GM19467 (cell line): ENCODE results near the gene SORBS1.

Experiments used
- ATAC-seq: cut with Tn5 transposase; IDR thresholded peaks from one replicate; pipeline ENCODE4 v1.9.1; 2021; ENCODE audit warnings: mild to moderate bottlenecking, moderate library complexity; ENCODE audit not compliant: unreplicated experiment

SORBS1 gene

DNA sequence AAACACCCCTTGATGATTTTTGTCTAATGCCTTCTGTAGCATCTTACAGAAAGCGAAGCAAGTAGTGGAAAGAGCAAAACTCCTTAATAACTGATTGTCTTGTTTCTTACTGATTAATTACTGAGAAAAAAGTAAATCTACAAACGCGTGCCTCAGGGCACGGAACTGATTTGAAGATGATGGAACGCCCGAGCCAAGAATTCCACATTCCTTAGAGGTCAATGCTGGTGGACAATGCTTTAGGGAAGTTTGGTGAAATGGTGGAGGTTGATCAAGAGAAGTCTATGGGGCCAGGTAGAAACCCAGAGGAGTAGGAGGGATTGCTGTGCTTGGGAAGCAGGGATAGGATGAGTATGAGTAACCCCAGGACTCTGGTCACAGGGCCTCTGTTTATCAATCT, 5.0 kb upstream of the SORBS1 start:
- no peak for ATAC-seq

DNA sequence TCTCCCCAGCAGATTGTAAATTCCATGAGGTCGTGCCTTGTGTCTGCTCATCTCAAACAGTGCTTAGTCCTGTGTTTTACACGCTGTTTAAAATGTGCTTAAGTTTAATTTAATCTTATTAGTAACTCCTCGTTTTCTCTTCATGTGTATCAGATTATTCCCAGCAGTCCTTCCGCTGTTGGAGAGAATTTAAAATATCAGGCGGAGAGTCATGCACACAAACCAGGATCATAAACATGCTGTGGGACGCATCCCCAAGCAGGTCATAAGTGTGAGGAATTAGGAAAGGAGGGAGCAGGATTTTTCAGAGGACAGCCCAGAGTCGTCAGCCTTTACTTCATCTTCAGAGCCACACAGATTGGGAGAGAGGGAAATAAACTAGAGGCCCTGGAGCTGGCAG, 4.2 kb upstream of the SORBS1 start:
- no peak for ATAC-seq

DNA sequence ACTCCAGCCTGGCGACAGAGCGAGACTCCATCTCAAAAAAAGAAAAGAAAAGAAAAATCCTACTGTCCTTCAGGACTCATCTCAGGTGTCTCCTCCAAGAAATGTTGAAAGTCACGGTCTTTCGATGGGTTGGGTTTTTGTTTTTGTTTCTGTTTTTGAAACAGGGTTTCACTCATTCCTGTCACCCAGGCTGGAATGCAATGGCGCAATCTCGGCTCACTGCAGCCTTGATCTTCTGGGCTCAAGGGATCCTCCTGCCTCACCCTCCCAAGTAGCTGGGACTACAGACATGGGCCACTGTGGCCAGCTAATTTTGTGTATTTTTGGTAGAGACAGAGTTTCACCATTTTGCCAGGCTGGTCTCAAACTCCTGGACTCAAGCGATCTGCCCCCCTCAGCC, 3.1 kb upstream of the SORBS1 start:
- ATAC-seq: no peak

DNA sequence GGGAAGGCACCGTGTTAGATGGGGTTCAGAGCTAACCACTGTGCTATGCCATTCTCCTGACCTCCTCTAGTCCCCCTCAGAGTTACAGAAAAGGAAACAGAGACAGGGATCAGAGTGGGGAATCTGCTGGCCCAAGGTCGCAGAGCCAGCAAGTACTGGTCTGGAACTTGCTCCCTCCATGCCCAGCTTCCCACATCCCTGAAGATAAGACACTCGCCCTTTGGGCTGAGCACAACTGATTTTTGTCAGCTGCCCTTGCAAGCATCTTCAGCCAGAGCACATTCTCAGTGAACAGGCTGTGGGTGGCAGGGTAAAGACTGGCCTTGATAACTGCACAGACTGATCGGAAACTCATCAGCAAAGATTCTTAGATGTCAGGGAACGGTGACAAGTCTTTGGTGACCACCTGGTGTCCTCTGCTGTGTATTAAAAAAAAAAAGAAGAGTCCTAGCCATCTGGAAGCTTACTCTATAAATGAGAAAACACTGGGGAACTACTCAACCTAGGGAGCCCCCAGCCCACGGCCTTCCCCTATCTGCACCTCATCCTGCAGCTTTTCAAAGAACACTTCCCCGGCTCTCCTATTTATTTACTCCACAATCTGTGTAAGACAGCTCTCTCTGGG, 1.3 kb upstream of the SORBS1 start:
- no peak for ATAC-seq

DNA sequence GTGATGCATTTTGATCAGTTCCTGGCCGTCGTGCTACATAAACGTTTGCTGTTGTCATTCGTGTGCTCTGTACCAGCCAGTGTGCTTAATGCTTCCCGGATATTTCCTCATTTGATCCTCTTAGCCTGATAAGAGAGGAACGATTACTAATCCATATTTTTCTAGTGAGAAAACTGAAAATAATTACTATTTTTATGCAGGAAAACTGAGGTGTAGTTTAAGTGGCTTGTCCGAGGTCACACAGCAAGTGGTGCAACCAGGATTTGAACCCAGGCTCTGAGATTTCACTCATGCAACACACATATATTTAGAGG, 650 bp upstream of the SORBS1 start:
- ATAC-seq: no peak

DNA sequence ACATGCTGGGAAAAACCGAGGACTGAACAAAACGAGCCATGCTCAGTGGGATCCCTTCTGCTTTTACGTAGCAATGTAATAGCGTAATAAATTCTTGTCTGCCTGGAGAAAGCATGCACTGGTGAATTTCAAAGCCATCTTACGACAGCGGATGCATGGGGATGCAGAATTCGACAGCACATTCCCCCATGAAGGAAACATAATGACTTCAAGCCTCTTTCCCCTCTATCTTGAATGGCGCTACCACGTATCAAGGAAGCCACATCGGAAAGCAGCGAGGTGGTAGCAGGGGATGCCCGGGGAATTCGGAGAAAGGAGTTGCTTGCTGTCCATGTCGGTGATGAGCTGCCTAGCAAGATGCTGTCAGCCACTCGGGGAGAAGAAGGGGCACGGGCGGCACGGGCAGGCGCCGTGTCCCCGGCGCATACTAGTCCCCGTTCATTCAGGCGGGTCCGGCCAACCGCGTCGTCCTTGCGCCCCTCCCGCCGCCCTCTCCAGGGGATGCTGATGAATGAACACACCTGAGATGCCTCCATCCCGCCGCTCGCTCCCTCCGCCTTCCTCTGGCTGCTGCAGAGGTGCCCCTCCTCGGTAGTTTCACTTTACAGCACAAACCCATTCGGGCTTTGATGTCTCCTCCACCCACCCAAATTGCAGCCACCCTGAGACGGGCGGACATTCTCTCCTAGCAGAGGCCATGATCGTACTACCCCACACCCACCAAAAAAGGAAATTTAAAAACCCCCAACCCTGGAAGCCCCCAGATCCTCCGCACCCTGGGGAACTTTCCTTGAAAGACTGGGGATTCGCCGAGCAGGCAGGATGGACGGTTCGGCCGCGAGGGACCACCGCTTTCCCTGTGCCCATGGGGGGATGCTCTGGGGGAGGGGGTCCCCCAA, 644 bp downstream of the SORBS1 start:
- ATAC-seq: no peak

DNA sequence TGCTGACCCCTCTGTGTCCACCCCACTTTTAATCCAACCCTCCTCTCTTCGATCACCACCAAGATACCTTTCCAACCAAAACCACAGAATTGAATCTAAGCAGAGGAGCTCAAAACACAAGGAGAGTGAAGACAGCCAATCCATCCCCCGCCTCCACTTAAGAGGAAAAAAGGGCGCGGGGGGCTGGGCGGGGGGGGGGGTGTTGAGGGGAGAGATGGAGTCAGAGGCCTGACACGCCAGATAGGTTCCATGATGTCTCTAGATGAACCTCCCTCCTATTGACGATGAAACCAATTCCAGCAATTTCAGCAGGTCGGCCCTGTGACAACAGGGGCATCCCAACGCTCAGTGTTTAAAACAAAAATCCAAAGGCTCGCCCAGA, 1.3 kb downstream of the SORBS1 start:
- no peak for ATAC-seq

DNA sequence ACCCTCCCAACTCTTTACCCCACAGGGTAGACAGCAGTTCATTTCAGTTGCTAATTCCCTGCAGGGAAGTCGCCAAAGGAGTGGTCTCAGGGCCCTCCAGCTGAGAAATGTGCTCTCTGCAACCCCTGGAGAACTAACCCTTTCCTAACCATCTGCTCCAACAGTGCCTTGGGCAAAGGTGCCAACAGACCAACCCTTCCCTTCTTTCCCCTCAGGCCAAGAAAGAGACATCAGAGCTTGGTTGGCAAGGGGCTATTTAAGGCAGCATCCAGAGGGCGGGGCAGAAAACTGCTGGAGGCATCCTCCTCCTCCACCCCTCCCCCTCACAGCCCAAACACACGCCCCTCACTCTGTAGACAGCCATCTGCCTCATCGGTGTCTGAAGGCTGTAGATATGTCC, 1.7 kb downstream of the SORBS1 start:
- ATAC-seq: no peak

DNA sequence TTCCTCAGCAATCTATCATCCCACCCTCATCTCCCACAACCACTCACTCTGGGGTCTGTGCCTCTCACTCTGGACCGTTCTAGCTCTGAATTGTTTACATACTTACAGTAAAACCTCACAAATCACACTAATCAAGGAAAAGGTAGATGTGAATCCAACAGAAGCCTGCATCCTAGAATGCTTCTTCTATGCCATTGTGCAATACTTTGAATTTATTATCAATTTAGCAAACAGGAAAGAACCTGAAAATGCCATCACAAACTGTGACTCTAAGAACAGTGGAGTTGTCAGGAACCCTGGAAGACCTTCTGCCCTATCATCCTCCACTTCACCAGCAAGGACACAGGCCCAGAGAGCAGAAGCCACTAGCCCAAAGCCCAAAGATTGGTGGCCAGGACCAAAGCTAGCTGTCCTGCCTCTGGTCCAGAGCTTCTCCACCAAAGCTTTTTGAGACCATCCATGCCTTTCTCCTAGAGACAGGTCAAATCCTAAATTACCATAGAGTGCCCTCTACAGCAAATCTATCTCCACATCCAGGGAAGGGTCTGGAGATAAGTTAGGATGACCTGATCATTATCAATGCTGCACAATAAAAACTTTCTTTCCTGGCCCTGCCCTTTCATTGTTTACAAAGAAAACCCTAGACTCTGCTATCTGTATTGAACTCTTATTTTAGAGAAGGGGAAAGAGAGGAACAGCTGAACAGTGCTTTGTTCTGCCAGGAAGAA, 2.4 kb downstream of the SORBS1 start:
- ATAC-seq: no peak

DNA sequence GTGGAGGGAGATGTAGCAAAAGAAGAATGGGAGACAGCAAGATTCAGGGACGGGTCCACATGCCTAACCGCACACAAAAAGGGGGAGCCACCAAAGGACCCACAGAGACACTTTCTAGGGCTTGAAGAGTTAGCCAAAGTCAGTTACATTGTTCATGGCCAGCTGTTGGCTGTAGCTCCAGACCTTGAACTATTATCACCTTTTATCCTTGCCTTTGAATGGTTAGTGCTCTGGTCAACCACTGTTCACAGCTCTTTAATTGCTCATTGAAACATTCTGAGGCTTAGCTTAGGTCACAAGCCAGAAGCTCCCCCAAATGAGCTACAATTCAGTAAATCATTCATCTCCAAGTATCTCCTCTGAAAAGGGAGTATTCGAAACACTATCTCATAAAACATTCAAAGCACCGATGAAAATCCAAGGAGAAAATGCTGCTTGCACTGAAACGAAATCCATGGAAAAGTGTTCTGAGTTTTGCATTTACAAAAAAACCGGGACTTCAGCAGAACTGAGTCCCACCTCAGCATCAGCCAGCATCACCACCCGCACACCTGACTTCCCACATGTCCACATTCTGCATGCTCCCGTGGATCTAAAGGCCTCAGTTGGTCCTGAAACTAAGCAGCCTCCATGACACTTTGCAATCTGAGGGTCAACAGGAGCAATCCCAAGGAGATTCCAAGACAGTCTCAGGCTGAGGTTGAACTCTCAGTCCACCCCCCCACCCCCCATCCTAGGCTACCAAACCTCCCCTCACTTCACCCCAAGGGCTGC, 4.0 kb downstream of the SORBS1 start:
- no peak for ATAC-seq

DNA sequence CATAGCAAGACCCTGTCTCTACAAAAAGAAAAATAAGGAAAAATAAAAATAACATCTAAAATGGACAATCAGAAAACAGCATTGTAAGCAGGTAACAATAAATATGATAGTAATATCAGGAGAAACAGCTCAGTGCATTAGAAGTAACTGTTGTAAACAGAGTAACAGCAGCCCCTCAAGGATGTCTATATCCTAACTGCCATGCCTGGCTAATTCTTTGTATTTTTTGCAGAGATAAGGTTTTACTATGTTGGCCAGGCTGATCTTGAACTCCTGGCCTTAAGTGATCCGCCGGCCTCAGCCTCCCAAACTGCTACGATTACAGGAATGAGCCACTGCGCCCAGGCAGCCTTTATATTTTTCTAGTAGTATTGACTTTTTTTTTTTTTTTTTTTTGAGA, 7.5 kb downstream of the SORBS1 start:
- ATAC-seq: no peak

DNA sequence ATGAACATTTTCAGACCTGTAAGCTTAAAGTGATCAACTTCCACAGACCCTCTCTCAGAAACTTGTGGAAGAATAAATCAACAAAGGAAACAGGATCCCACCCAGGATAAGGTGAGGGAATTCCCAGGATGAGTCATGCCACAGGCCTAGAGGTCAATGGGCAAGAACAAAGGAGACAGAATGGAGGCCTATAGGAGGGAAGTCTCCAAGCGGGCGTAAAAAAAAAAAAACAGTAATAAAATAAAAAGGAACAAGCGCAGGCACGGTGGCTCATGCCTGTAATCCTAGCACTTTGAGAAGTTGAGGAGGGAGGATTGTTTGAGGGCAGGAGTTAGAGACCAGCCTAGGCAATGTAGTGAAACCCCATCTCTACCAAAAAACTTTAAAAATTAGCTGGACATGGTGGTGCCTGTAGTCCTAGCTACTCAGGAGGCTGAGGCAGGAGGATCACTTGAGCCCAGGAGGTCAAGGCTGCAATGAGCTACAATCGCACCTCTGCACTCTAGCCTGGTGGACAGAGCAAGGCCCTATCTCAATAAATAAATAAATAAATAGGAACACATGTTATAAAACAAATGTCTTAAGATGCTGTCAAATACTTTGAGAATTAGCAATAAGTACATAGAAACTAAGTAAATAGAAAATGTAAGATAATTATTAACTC, 8.4 kb downstream of the SORBS1 start:
- ATAC-seq: no peak

DNA sequence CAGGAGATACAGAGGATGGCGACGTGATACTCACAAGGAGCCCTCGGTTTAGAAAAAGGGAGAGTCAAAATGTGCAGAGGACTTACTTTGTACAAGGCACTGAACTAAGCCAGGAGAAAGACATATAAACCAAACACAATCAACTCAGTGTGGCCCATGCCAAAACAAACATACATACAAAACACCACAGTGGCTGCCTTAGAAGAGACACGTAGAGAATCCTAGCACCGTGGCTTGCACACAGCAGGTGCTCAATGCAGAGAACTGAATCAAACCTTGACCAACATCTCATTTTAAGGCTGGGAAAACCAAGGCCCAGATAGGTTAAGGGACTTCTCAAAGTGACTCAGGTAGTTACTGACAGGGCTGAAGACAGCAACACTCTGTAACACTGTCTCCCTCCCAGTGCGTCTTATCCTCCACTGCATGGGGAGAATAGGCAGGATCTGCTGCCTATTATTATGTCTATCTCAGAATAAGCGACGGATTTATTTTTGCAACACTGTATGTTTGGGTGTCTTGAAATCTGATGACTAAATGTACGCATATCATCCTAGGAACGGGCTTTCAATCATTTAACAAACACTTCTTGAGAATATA, 11.0 kb downstream of the SORBS1 start:
- no peak for ATAC-seq

DNA sequence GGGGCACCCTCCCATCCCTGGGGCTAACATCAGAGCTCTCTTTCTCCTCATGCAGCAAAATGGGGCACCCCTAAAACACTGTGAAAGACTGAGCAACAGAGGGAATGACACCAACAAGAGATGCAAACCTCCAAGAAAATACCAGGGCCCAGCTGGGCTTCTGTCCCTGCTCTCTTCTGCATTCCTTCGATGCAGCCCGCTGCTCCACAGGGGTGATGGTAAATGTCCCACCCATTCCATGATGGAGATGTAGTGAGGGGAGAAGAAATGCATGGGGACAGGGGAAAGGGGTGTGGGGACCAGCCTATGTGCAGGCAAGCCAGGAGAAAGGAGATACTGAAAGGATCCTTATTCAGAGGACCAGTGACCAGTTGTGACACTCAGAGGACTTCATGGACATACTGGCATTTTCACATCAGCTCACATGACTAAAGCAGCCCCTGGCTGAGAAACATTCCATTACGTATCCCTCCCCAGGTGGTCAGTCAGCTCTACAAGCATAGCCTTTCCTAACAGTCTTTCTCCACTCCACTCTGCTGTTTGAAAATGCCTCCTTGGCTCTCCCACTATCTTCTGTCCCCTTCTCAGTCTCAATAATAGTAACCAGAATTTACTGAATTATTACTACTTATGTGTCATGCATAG, 13.3 kb downstream of the SORBS1 start:
- ATAC-seq: no peak

DNA sequence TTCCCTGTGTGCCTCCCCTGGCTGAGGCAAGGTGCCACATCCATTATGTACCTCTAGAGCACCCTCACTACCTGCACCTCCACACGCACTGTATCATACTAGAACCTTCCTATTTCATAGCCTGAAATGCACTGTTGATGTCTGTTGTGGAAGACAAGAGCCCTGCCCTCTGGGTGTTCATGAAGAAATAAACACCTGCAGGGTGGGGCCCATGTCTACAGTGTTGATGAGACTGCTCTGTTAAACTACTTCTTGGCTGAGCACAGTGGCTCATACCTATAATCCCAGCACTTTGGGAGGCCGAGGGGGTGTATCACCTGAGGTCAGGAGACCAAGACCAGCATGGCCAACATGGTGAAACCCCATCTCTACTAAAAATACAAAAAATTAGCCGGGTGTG, 14.0 kb downstream of the SORBS1 start:
- ATAC-seq: no peak

DNA sequence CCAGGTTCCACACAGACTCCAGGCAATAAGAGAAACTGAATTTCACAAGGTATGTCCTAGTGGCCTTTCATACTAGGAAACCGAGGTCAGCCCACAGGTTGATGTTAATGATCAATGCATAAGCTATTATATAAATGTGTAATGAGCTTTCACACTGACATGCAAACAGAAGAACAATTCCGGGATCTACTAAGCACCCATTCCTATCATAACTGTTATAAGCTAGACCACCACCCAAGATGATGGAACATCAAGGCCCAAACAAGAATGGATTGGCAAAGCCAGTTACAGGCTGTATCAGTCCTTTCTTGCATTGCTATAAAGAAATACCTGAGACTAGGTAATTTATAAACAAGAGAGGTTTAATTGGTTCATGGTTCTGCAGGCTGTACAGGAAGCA, 15.2 kb downstream of the SORBS1 start:
- no peak for ATAC-seq

DNA sequence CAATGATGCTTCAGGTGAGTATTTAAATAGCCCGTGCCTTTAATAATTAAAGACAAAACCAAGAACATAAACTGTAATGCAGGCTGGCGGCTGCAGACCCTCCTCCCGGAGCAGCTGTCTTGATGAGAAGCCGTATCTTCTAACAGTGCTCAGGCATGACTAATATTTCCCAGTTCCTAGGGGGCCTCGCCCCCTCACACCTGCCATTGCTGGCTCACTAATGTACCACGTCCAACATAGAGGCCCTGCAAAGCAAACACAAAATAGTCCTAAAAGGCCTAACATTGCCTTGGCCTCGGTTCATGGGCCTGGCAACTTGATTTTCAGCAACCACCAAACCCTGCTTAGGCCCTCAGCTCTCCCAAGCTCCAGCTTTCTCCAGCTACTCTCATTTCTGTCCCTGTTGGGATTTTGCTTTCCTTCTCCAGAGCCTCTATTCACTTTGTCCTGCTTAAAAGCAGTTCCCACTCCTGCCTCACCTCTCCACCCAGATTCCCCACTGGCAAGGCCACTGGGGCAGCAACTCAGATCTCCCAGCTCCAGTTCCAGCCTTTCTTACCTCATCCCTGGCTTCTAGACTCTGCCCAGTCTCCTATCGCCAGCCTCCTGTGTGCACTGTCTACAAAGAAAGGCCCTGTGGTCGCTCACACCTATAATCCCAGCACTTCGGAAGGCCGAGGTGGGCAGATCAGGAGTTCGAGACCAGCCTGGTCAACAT, 16.2 kb downstream of the SORBS1 start:
- ATAC-seq: no peak

DNA sequence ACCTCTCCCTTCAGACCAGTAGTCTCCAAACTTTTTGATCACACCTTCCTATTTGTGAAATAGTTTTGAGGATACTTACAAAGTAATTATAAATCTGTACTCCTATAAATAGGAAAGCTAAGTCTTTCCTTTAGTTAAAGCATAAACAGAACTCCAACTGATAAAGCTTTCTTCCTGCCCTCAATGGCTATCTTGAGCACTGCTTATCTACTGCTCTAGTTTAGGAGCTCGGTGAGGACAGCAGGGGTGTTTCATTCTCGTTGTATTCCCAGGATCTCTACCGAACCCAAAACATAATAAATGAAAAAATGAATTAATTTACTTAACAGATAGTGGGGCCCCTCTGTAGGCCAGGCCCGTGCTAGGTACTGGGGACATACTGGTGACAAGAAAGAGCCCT, 17.7 kb downstream of the SORBS1 start:
- no peak for ATAC-seq

DNA sequence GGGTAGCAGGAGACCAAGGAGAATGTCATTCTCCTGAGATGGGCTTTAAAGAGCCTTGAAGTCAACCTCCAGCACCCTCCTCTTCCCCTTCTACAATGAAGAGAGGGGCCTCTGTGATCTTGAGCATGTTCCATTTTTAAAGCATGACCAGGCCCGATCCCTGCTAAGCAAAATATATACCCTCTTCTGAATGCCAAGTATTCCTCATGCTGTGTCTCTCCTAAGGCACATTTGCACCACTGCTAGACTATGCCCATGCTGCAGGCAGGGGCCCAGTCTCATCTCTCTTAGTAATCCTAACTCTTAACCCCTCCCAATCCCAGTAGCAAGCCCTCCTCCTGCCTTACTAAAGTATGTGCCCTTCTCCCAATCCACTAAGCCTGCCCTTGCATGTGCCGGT, 18.4 kb downstream of the SORBS1 start:
- ATAC-seq: no peak
